ENCODE measurements around the gene ILRUN. TPM values are rescaled to one million over a fixed set of nuclear protein-coding genes. Genes with fewer than 3 reads are reported as not detected.
"Not testable (repeated sequence)": the region's sequence is repeated elsewhere in the genome, so short reads cannot be mapped to it uniquely, and the experiment has no call there.

Gene ILRUN
- 10 to 100 TPM; 69.7 to 76.6 TPM for total RNA-seq
- polyA plus RNA-seq, result 10 to 100 TPM; 46.7 to 62.2 TPM
- long read RNA-seq, donor 1, full-length matches to known transcripts, result 2 of 69 reads
- long read RNA-seq, donor 1, partial matches to known transcripts, result 3 of 69 reads
- long read RNA-seq, donor 1, other reads (novel, unspliced or antisense), result 64 of 69 reads
- long read RNA-seq, donor 2, full-length matches to known transcripts, result 5 of 31 reads
- long read RNA-seq, donor 2, partial matches to known transcripts, result 4 of 31 reads
- long read RNA-seq, donor 2, other reads (novel, unspliced or antisense), result 22 of 31 reads

DNA sequence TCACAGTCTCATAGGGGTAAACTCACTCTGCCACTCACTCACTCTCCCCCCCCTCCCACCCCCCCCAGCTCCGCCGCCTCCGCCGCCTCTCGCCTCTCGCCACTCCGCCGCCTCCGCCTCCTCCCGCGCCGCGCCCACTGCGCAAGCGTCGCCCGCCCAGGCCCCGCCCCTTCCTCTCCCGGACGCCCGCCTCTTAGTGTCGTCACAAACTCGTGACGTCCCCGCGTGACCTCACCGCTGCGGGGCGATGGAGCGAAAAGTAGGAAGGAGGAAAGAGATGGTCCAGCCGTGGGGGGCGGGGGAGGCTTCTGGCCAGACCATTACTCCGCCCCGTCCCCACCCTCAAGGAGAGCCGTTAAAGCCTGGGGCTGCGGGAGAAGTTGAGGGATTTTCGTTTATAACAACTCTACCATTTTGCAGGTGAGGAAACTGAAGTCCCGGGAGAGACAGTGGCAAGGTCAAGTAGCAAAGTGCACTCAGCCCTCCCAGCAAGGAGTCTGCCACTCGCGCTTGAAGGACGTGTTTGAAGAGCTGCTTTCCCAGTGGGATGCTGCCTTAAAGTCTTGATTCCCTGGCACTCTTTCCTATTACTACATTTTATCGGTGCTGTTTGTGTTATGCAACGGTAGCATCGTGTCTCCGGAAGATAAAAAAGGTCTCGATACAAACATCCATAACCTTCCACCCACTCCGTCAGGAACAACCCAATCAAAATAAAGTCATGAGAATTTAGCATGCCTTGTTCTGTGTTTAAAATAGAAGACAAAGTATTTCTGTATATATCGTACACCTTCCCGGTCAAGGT, at the start of gene ILRUN:
Gene ILRUN, minus strand, starts transcription at position 29 of the 805 bp plus-strand sequence. CDS start 164 bp downstream, outside the sequence.
- H3K27ac ChIP-seq (ENCODE audit: low read depth in 1 of 2, low read length in 2 of 2), result peak within 1 kb of the TSS; percentile 59 to 89

DNA sequence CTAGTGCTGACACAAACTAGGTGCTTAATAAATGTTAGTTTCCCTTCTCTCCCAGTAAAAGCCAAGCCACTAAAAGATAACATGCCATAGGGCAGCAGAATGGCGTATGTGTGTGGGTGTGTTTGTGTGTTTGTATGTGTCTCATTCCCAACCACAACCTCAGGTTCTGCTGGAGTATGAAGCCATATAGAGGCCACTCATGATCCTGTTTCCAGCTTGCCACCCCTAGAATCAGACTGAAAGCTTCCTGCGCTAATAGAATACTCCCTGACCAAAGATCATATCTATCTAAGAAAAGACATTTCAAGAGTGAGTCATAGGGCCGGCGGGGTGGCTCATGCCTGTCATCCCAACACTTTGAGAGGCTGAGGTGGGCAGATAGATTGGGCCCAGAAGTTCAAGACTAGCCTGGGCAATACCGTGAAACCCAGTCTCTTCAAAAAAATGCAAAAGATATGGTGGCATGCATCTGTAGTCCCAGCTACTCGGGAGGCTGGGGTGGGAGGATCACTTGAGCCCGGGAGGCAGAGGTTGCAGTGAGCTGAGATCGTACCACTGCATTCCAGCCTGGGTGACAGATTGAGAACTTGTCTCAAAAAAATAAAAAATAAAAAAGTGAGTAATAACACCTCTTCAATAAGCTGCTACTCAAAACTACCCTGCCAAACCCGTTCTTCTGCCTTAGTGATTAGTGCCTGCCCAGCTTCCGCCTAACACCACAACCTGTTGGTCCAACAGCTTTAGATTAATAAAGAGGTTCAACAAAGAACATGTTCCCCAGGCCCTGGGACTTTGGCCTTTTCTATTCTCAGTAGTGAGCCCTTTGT, 48.9 kb upstream of the ILRUN start:
- Histone ChIP-seq H3K4me3 (ENCODE audit: low read length in 2 of 2) (no peak overlapping the region), H3K36me3 (ENCODE audit: control insufficient read depth in 1 of 2, insufficient read depth in 2 of 2, low read length in 1 of 2) (no peaks in the 10 kb centered on the region), H3K9me3 (ENCODE audit: control insufficient read depth, low read length) (no peaks in the 10 kb centered on the region), H3K27me3 (ENCODE audit: control insufficient read depth in 1 of 2, insufficient read depth in 2 of 2, low read length in 1 of 2) (no peaks in the 10 kb centered on the region), H3K4me1 (ENCODE audit: control insufficient read depth in 1 of 2, insufficient read depth in 2 of 2, low read length in 2 of 2) (no peaks in the 10 kb centered on the region), H3K27ac (ENCODE audit: low read depth in 1 of 2, low read length in 2 of 2) (no peak overlapping the region)
- DNase-seq (no peak), ATAC-seq (ENCODE audit: low FRiP score) (no peak)
- WGBS, 2 donors, result 80 to 81% methylated on average over 10 of the region's 10 CpGs
- intact Hi-C loops (cut with DNase I), result no loop called here

More for the DNA sequence above, at the start of gene ILRUN:
- H3K27me3 ChIP-seq (ENCODE audit: control insufficient read depth in 1 of 2, insufficient read depth in 2 of 2, low read length in 1 of 2), result no peaks in the 10 kb centered on the region
- H3K4me3 ChIP-seq (ENCODE audit: low read length in 2 of 2), result peak within 1 kb of the TSS; percentile 89 to 93
- H3K9me3 ChIP-seq (ENCODE audit: control insufficient read depth, low read length), result no peaks in the 10 kb centered on the region
- ATAC-seq (ENCODE audit: low FRiP score) (peak; percentile 97), DNase-seq (peak; percentile 98 to 99)
- 2 to 3% methylated on average over 31 to 49 of the region's 49 CpGs for WGBS, 2 donors
- peaks cover 0 to 4% of the 10 kb centered on the region in 2 donors for H3K4me1 ChIP-seq (ENCODE audit: control insufficient read depth in 1 of 2, insufficient read depth in 2 of 2, low read length in 2 of 2)
- intact Hi-C loops (cut with DNase I), result loop anchor here in 1 of 2 donors (5.0 kb wide), 2 partner anchors 40 to 85 kb away; no protein-coding TSS in a partner anchor
- H3K36me3 ChIP-seq (ENCODE audit: control insufficient read depth in 1 of 2, insufficient read depth in 2 of 2, low read length in 1 of 2), result no peaks in the 10 kb centered on the region

DNA sequence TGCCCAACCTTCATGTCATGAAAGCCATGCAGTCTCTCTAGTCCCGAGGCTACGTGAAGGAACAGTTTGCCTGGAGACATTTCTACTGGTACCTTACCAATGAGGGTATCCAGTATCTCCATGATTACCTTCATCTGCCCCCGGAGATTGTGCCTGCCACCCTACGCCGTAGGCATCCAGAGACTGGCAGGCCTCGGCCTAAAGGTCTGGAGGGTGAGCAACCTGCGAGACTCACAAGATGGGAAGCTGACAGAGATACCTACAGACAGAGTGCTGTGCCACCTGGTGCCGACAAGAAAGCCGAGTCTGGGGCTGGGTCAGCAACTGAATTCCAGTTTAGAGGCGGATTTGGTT, 47.7 kb upstream of the ILRUN start:
- H3K36me3 ChIP-seq (ENCODE audit: control insufficient read depth in 1 of 2, insufficient read depth in 2 of 2, low read length in 1 of 2); DNase-seq; intact Hi-C loops (cut with DNase I); H3K27me3 ChIP-seq (ENCODE audit: control insufficient read depth in 1 of 2, insufficient read depth in 2 of 2, low read length in 1 of 2); H3K4me3 ChIP-seq (ENCODE audit: low read length in 2 of 2); H3K9me3 ChIP-seq (ENCODE audit: control insufficient read depth, low read length); H3K27ac ChIP-seq (ENCODE audit: low read depth in 1 of 2, low read length in 2 of 2); H3K4me1 ChIP-seq (ENCODE audit: control insufficient read depth in 1 of 2, insufficient read depth in 2 of 2, low read length in 2 of 2); ATAC-seq (ENCODE audit: low FRiP score): not testable (repeated sequence)
- WGBS, 2 donors, result 89 to 93% methylated on average over 10 of the region's 10 CpGs

DNA sequence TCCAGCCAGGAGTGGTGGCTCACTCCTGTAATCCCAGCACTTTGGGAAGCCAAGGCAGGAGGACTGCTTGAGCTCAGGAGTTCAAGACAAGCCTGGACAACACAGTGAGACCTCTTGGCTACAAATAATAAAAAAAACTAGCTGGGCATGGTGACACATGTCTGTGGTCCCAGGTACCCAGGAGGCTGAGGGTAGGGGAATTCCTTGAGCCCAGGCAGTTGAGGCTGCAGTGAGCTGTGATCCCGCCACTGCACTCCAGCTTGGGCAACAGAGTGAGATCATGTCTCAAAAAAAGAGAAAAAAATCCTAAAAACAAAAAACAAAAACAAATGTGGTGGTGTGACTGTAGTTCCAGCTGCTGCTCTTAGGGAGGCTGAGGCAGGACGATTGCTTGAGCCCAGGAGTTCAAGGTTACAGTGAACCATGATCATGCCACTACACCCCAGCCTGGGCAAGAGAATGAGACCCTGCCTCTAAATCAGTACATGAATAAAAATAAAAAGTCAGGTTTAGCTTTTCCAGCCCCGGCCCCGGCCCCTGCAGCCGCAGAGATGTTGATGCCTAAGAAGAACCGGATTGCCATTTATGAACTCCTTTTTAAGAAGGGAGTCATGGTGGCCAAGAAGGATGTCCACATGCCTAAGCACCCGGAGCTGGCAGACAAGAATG, 47.2 kb upstream of the ILRUN start:
- no peak overlapping the region for H3K27ac ChIP-seq (ENCODE audit: low read depth in 1 of 2, low read length in 2 of 2)
- no peaks in the 10 kb centered on the region for H3K9me3 ChIP-seq (ENCODE audit: control insufficient read depth, low read length)
- WGBS, 2 donors, result 82% methylated on average over 7 of the region's 7 CpGs
- H3K27me3 ChIP-seq (ENCODE audit: control insufficient read depth in 1 of 2, insufficient read depth in 2 of 2, low read length in 1 of 2), result no peaks in the 10 kb centered on the region
- DNase-seq (no peak), ATAC-seq (ENCODE audit: low FRiP score) (no peak)
- H3K4me3 ChIP-seq (ENCODE audit: low read length in 2 of 2), result no peak overlapping the region
- no peaks in the 10 kb centered on the region for H3K36me3 ChIP-seq (ENCODE audit: control insufficient read depth in 1 of 2, insufficient read depth in 2 of 2, low read length in 1 of 2)
- H3K4me1 ChIP-seq (ENCODE audit: control insufficient read depth in 1 of 2, insufficient read depth in 2 of 2, low read length in 2 of 2), result peaks cover 0 to 1% of the 10 kb centered on the region in 2 donors
- intact Hi-C loops (cut with DNase I), result no loop called here

DNA sequence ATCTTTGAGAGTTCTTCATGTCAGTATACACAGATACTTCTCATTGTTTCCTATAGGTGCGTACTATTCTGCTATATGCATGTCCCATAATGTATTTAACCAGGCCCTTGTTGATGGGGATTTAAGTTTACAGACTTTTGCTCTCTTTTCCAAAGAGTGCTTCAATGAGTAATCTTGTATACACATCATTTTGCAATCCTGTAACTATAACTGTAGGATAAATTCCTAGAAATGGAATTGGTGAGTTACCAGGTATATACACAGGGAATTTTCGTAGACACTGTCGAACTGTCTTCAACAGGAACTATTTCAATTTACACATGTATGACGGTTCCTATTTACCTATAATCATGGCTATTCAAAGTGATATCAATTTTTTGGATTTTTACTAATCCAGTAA, 45.5 kb upstream of the ILRUN start:
- no peak for ATAC-seq (ENCODE audit: low FRiP score)
- H3K27ac ChIP-seq (ENCODE audit: low read depth in 1 of 2, low read length in 2 of 2), result no peak overlapping the region

DNA sequence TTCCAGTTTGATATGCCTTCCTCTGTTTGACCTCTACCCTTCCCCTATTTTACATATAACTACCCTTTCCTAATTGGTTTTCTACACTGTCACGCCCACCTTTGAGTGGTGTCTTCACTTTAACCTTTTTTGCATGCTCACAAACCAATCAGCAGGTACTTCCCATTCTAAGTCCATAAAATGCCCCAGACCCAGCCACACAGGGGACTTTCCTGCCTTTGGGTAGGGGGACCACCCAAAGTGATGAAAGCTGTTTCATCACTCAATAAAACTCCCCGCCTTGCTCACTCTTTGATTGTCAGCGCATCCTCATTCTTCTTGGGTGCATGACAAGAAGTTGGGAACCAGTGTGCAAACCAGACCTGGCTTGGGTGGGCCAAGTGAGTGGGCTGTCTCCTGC, 40.3 kb upstream of the ILRUN start:
- no peak overlapping the region for H3K4me3 ChIP-seq (ENCODE audit: low read length in 2 of 2)
- no peaks in the 10 kb centered on the region for H3K36me3 ChIP-seq (ENCODE audit: control insufficient read depth in 1 of 2, insufficient read depth in 2 of 2, low read length in 1 of 2)
- peaks cover 0 to 1% of the 10 kb centered on the region in 2 donors for H3K4me1 ChIP-seq (ENCODE audit: control insufficient read depth in 1 of 2, insufficient read depth in 2 of 2, low read length in 2 of 2)
- 92% methylated on average over 3 of the region's 3 CpGs for WGBS, 2 donors
- H3K27ac ChIP-seq (ENCODE audit: low read depth in 1 of 2, low read length in 2 of 2), result no peak overlapping the region
- ATAC-seq (ENCODE audit: low FRiP score) (no peak), DNase-seq (no peak)
- no peaks in the 10 kb centered on the region for H3K9me3 ChIP-seq (ENCODE audit: control insufficient read depth, low read length)
- no peaks in the 10 kb centered on the region for H3K27me3 ChIP-seq (ENCODE audit: control insufficient read depth in 1 of 2, insufficient read depth in 2 of 2, low read length in 1 of 2)
- intact Hi-C loops (cut with DNase I), result no loop called here

More for the DNA sequence above, 45.5 kb upstream of the ILRUN start:
- Histone ChIP-seq H3K36me3 (ENCODE audit: control insufficient read depth in 1 of 2, insufficient read depth in 2 of 2, low read length in 1 of 2) (no peaks in the 10 kb centered on the region), H3K4me1 (ENCODE audit: control insufficient read depth in 1 of 2, insufficient read depth in 2 of 2, low read length in 2 of 2) (peaks cover 0 to 1% of the 10 kb centered on the region in 2 donors), H3K9me3 (ENCODE audit: control insufficient read depth, low read length) (no peaks in the 10 kb centered on the region), H3K4me3 (ENCODE audit: low read length in 2 of 2) (no peak overlapping the region), H3K27me3 (ENCODE audit: control insufficient read depth in 1 of 2, insufficient read depth in 2 of 2, low read length in 1 of 2) (no peaks in the 10 kb centered on the region)
- intact Hi-C loops (cut with DNase I), result no loop called here
- WGBS, 2 donors, result 94% methylated on average over 4 of the region's 4 CpGs
- DNase-seq, result no peak

DNA sequence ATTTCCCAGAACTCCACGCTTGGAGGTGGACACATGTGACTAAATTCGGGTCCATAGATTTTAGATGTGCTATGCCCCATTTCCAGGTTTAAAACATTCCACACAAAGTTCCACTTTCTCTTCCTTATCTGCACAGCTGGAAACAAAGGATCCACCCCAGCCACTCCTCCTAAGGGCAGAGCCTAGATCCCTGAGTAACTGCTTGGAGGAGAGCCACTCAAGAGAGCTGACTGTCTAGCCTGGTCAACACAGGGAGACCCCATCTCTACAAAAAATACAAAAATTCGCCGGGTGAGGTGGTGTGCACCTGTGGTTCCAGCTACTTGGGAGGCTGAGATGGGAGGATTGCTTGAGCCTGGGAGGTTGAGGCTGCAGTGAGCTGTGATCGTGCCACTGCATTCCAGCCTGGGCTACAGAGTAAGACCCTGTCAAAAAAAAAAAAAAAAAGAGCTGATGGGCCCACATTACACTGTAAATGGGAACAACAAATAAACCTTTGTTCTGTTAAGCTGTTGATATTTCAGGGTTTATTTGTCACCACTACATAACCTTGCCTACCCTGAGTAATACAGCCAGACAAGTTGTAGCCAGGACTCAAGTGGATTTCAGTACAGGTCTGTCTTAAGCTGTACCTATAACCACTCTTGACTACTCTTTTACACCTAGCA, 35.0 kb upstream of the ILRUN start:
- Histone ChIP-seq H3K4me3 (ENCODE audit: low read length in 2 of 2) (no peak overlapping the region), H3K36me3 (ENCODE audit: control insufficient read depth in 1 of 2, insufficient read depth in 2 of 2, low read length in 1 of 2) (no peaks in the 10 kb centered on the region), H3K27ac (ENCODE audit: low read depth in 1 of 2, low read length in 2 of 2) (no peak overlapping the region), H3K27me3 (ENCODE audit: control insufficient read depth in 1 of 2, insufficient read depth in 2 of 2, low read length in 1 of 2) (no peaks in the 10 kb centered on the region), H3K4me1 (ENCODE audit: control insufficient read depth in 1 of 2, insufficient read depth in 2 of 2, low read length in 2 of 2) (no peaks in the 10 kb centered on the region), H3K9me3 (ENCODE audit: control insufficient read depth, low read length) (no peaks in the 10 kb centered on the region)
- 89% methylated on average over 5 of the region's 5 CpGs for WGBS, 2 donors
- DNase-seq (no peak), ATAC-seq (ENCODE audit: low FRiP score) (no peak)
- intact Hi-C loops (cut with DNase I), result no loop called here

All from aorta (tissue), 5 donors.